Testis (tissue), 2 donors: Measurements from ENCODE around the gene ELK4.

ENCODE experiments used
- POLR2A ChIP-seq: fragments of 450-650 bp; IDR thresholded peaks from one replicate; pipeline ENCODE4 v1.6.1; 2017; ENCODE audit warnings: antibody characterized with exemption, mild to moderate bottlenecking, moderate library complexity
- TF ChIP-seq, protein P1 (sequence below), 3 experiments: fragments of 450-650 bp in 2 of 3; fragments of 200-600 bp in 1 of 3; sonication (generic) in 1 of 3; IDR thresholded peaks; one replicate each; pipeline ENCODE4 v1.5.1; 2016 to 2019; ENCODE audit warnings: antibody characterized with exemption in 3 of 3, mild to moderate bottlenecking in 2 of 3, moderate library complexity in 1 of 3

- TF ChIP-seq, protein P1, sequence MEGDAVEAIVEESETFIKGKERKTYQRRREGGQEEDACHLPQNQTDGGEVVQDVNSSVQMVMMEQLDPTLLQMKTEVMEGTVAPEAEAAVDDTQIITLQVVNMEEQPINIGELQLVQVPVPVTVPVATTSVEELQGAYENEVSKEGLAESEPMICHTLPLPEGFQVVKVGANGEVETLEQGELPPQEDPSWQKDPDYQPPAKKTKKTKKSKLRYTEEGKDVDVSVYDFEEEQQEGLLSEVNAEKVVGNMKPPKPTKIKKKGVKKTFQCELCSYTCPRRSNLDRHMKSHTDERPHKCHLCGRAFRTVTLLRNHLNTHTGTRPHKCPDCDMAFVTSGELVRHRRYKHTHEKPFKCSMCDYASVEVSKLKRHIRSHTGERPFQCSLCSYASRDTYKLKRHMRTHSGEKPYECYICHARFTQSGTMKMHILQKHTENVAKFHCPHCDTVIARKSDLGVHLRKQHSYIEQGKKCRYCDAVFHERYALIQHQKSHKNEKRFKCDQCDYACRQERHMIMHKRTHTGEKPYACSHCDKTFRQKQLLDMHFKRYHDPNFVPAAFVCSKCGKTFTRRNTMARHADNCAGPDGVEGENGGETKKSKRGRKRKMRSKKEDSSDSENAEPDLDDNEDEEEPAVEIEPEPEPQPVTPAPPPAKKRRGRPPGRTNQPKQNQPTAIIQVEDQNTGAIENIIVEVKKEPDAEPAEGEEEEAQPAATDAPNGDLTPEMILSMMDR (IDR thresholded peaks at IDR 0.05), result no peak
- TF ChIP-seq POLR2A, result no peak
Measured at GRCh38 chr1:205567716-205568115, 64.1 kb downstream of the ELK4 start.
